ENCODE measurements around the gene CARMIL3.
"Not testable (repeated sequence)": the region's sequence is repeated elsewhere in the genome, so short reads cannot be mapped to it uniquely, and the experiment has no call there.

Gene CARMIL3

GRCh38 chr14:24042746-24043145 lies 9.1 kb upstream of the CARMIL3 start:
- no peak for DNase-seq

- DNase-seq: not testable (repeated sequence)
Measured at GRCh38 chr14:24049002-24049401, 2.8 kb upstream of the CARMIL3 start.

- not testable (repeated sequence) for DNase-seq
Measured at GRCh38 chr14:24050753-24051152, 1.1 kb upstream of the CARMIL3 start.

GRCh38 chr14:24051176-24051788 lies 527 bp upstream of the CARMIL3 start:
- no peak for DNase-seq

- DNase-seq: no peak
Measured at GRCh38 chr14:24052656-24053547, 1.1 kb downstream of the CARMIL3 start.

GRCh38 chr14:24053548-24054323 lies 1.9 kb downstream of the CARMIL3 start:
- DNase-seq: no peak

GRCh38 chr14:24054324-24054641 lies 2.5 kb downstream of the CARMIL3 start:
- DNase-seq: no peak

GRCh38 chr14:24054646-24055045 lies 2.8 kb downstream of the CARMIL3 start:
- no peak for DNase-seq

- no peak for DNase-seq
Measured at GRCh38 chr14:24055971-24056799, 4.4 kb downstream of the CARMIL3 start.

- no peak for DNase-seq
Measured at GRCh38 chr14:24056800-24057184, 5.0 kb downstream of the CARMIL3 start.

GRCh38 chr14:24057271-24057670 lies 5.5 kb downstream of the CARMIL3 start:
- DNase-seq: no peak

- DNase-seq: no peak
Measured at GRCh38 chr14:24057867-24058259, 6.1 kb downstream of the CARMIL3 start.

- DNase-seq: peak; percentile 82
Measured at GRCh38 chr14:24058260-24058950, 6.6 kb downstream of the CARMIL3 start.

GRCh38 chr14:24058951-24059475 lies 7.2 kb downstream of the CARMIL3 start:
- DNase-seq: no peak

GRCh38 chr14:24059841-24060388 lies 8.1 kb downstream of the CARMIL3 start:
- no peak for DNase-seq

- no peak for DNase-seq
Measured at GRCh38 chr14:24060443-24060842, 8.6 kb downstream of the CARMIL3 start.

GRCh38 chr14:24060984-24061913 lies 9.4 kb downstream of the CARMIL3 start:
- DNase-seq: no peak

GRCh38 chr14:24062216-24062980 lies 10.6 kb downstream of the CARMIL3 start:
- DNase-seq: no peak

GRCh38 chr14:24063263-24063836 lies 11.5 kb downstream of the CARMIL3 start:
- DNase-seq: no peak

Data from hematopoietic multipotent progenitor cell treated with erythropoietin and hydrocortisone succinate and interleukin-3 and kit ligand, for 6 days (in vitro differentiated cells).